ENCODE data around the gene MCF2L. TPM values are rescaled to one million over a fixed set of nuclear protein-coding genes. Genes with fewer than 3 reads are reported as not detected.

The MCF2L gene
- total and polyA plus RNA-seq, 9 of the 15 experiments (the other 6 are each of a cell fraction or from before 2014, with no cell fraction given), result 0.05 to 0.25 (median 0.18) TPM; not detected in 5

DNA sequence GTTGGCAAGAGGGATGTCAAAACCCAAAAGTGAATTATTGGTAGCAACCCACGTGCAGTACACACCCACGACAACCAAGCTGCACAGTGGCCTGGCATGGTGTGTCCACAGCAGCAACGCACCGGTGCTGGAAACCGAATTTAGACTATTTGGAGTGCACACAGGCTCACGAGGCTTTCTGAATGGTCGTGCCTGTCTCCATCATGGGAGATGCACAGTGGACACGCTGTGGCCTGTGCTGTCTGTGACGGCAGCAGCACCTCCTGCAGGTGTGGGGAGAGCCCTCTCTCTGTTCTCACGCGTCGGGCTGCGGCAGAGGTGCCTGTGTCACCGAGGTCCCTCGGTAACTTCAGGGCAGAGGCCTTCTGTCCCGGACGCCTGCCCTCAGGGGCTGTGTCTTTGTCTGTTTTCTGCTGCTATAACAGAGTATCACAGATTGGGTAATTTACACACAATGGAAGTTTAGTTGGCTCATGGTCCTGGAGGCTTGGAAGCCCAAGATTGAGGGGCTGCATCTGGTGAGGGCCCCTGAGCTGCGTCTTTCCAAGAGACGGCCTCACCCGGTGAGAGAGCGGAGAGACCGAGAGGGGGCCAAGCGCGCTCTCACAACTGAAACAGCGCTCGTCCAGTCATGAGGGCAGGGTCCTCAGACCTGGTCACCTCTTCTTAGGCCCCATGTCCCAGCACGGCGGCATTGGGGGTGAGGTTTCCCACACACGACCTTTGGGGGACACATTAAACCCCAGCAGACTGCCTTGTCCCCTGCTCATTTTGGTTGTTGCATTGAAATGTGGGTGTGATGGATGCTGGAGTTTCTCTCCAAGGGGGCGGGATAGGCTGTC is 9.1 kb upstream of the MCF2L start:
- Histone ChIP-seq H4K20me1 (replicated peaks; ENCODE audit: control insufficient read depth, insufficient read depth, low read length) (no peaks in the 10 kb centered on the region), H3K4me3 (no peak overlapping the region), H3K9me3 (replicated peaks; ENCODE audit: control insufficient read depth, insufficient read depth, low read depth, low read length) (no peaks in the 10 kb centered on the region), H3K27me3 (ENCODE audit: control insufficient read depth in 2 of 2, insufficient read depth in 2 of 2, low read length in 2 of 2) (peaks cover 14 to 71% of the 10 kb centered on the region in 2 experiments; a peak in 3 of 5 replicates), H3K9ac (ENCODE audit: insufficient read depth in 1 of 2, low read depth in 2 of 2, low read length in 2 of 2) (no peak overlapping the region), H3K4me1 (replicated peaks in 1 of 2; ENCODE audit: control insufficient read depth in 2 of 2, insufficient read depth in 2 of 2, low read length in 2 of 2) (no peaks in the 10 kb centered on the region), H2AFZ (ENCODE audit: low read depth, low read length) (no peak overlapping the region), H3K27ac (ENCODE audit: extremely low read depth, low read depth, low read length) (no peak overlapping the region), H3K36me3 (ENCODE audit: control insufficient read depth, insufficient read depth, low read length) (no peaks in the 10 kb centered on the region), H3K9me1 (ENCODE audit: control insufficient read depth, insufficient read depth, low read length) (no peaks in the 10 kb centered on the region), H3K4me2 (ENCODE audit: insufficient read depth, low read length) (no peak overlapping the region), H3K79me2 (ENCODE audit: control insufficient read depth, insufficient read depth, low read length) (no peaks in the 10 kb centered on the region)
- TF ChIP-seq RFX5 (IDR thresholded peaks at IDR 0.05; ENCODE audit: low read depth, low read length) (no peak), KLF10 (CRISPR knock-in tag; IDR thresholded peaks at IDR 0.05) (no peak), XRCC3 (IDR thresholded peaks at IDR 0.05) (no peak), HNRNPUL1 (IDR thresholded peaks at IDR 0.05; ENCODE audit: low read length) (no peak), PHF21A (IDR thresholded peaks at IDR 0.05; ENCODE audit: borderline replicate concordance, low read depth) (no peak), ZC3H4 (CRISPR knock-in tag; IDR thresholded peaks at IDR 0.05; ENCODE audit: borderline replicate concordance) (no peak), KLF1 (tag; IDR thresholded peaks at IDR 0.05) (no peak), ZNF3 (CRISPR knock-in tag; IDR thresholded peaks at IDR 0.05) (no peak), MCM7 (IDR thresholded peaks at IDR 0.05) (no peak), GTF2A2 (tag; IDR thresholded peaks at IDR 0.05) (no peak), NCOA6 (IDR thresholded peaks at IDR 0.05) (no peak), ARNT (IDR thresholded peaks at IDR 0.05) (no peak), BRD4 (IDR thresholded peaks at IDR 0.05) (no peak), XRCC5 (IDR thresholded peaks at IDR 0.05; ENCODE audit: low read depth, low read length) (no peak)
- no peak for DNase-seq (ENCODE audit: extremely low read depth in 1 of 4, low spot score in 3 of 4)
- no TSS peak for BruUV-seq (replicated peaks)
- 2% methylated on average over 22 of the region's 30 CpGs for WGBS (ENCODE audit: insufficient coverage, low coverage, missing lambda C conversion rate)
- intact Hi-C loops (cut with micrococcal nuclease), result loop anchor here (10.0 kb wide), 1 partner anchor 45 kb away; no protein-coding TSS in a partner anchor
- no peak for ATAC-seq
- ChIA-PET POLR2A (interaction anchor here (0.7 kb wide), 1 partner anchor 443 kb away, joined by 3 read pairs; no protein-coding TSS in a partner anchor), CTCF (ENCODE audit: low intra/inter-chr PET ratio) (no interaction called here)
- in situ Hi-C loops (cut with MboI), result no loop called here
- FAIRE-seq, result no peak

Data from K562 (cell line).